B cell (primary cell): ENCODE measurements around the gene FAM120C. TPM values are rescaled to one million over a fixed set of nuclear protein-coding genes. Genes with fewer than 3 reads are reported as not detected.

Experiments used
- ATAC-seq: fragments of 200-7000 bp; cut with Tn5 transposase; one replicate; pipeline ENCODE4 v1.10.0; 2021; ENCODE audit warnings: low read depth, mild to moderate bottlenecking, moderate number of reproducible peaks, moderate library complexity
- CTCF ChIA-PET: fragments of 350-600 bp; sonication (Branson Sonifier 250); formaldehyde crosslinking; loops from one replicate; lab custom pipeline; 2021; ENCODE audit warnings: antibody characterized with exemption, inconsistent platforms; lab: Charles Lee
- POLR2A ChIA-PET: fragments of 350-600 bp; sonication (Branson Sonifier 250); formaldehyde crosslinking; loops from one replicate; lab custom pipeline; 2021; ENCODE audit warnings: antibody characterized with exemption; lab: Charles Lee
- DNase-seq: peaks from one replicate; pipeline ENCODE4 v3.0.0; 2013
- H2AFZ ChIP-seq: 2 replicates; pipeline ENCODE4 v1.6.1; 2012; ENCODE audit warnings: mild to moderate bottlenecking, low read depth, low read length; ENCODE audit not compliant: insufficient read depth, poor library complexity, severe bottlenecking
- H3K27ac ChIP-seq, 2 donors: 1 replicate in 1 of 2; 2 replicates in 1 of 2; pipeline ENCODE4 v1.5.1; 2012 to 2013; ENCODE audit warnings: low read length in 2 of 2, mild to moderate bottlenecking in 2 of 2, moderate library complexity in 1 of 2
- H3K27me3 ChIP-seq, 4 experiments: fragments of 200-600 bp in 1 of 4; sonication (generic) in 1 of 4; replicated peaks in 1 of 4; 1 replicate in 2 of 4; 2 replicates in 2 of 4; pipeline versions ENCODE4 v1.6.1 to v1.7.0; 2013 to 2016; ENCODE audit warnings: low read length in 3 of 4, mild to moderate bottlenecking in 2 of 4, mixed read lengths in 1 of 4, moderate library complexity in 1 of 4; ENCODE audit not compliant: insufficient read depth in 4 of 4, control insufficient read depth in 3 of 4; ENCODE audit errors: control extremely low read depth in 1 of 4
- H3K36me3 ChIP-seq, 2 experiments: replicated peaks in 1 of 2; 1 replicate in 1 of 2; 2 replicates in 1 of 2; pipeline versions ENCODE4 v1.6.1 to v1.7.1; 2013; ENCODE audit warnings: low read length in 1 of 2; ENCODE audit not compliant: insufficient read depth in 2 of 2, control insufficient read depth in 1 of 2; ENCODE audit errors: control extremely low read depth in 1 of 2, extremely low read depth in 1 of 2
- H3K4me1 ChIP-seq, 2 donors: fragments of 200-600 bp in 1 of 2; sonication (generic) in 1 of 2; 1 replicate in 1 of 2; 2 replicates in 1 of 2; pipeline versions ENCODE4 v1.5.1 to v1.6.1; 2013 to 2017; ENCODE audit warnings: low read length in 2 of 2; ENCODE audit not compliant: control insufficient read depth in 2 of 2, insufficient read depth in 2 of 2
- H3K4me2 ChIP-seq: replicated peaks from 2 replicates; pipeline ENCODE3; 2012; ENCODE audit warnings: mild to moderate bottlenecking, low read depth, low read length; ENCODE audit not compliant: poor library complexity, severe bottlenecking
- H3K4me3 ChIP-seq, 5 experiments: fragments of 200-600 bp in 1 of 5; sonication (generic) in 1 of 5; 1 replicate in 3 of 5; 2 replicates in 2 of 5; pipeline versions ENCODE4 v1.5.1 to v1.7.0; 2011 to 2016; ENCODE audit warnings: low read length in 4 of 5, mild to moderate bottlenecking in 4 of 5, low read depth in 2 of 5, control low read depth in 1 of 5, moderate library complexity in 1 of 5; ENCODE audit not compliant: insufficient read depth in 1 of 5; ENCODE audit errors: control extremely low read depth in 1 of 5, extremely low read depth in 1 of 5
- H3K79me2 ChIP-seq: fragments of 200-600 bp; sonication (generic); one replicate; pipeline ENCODE4 v1.6.0; 2016; ENCODE audit warnings: low read length; ENCODE audit not compliant: control insufficient read depth, insufficient read depth
- H3K9ac ChIP-seq: fragments of 200-600 bp; sonication (generic); 2 replicates; pipeline ENCODE4 v1.6.1; 2017; ENCODE audit warnings: mild to moderate bottlenecking, low read length, moderate library complexity
- H3K9me3 ChIP-seq, 3 donors: one replicate each; pipeline versions ENCODE4 v1.6.1 to v1.7.1; 2013; ENCODE audit warnings: low read length in 2 of 3; ENCODE audit not compliant: control insufficient read depth in 2 of 3, insufficient read depth in 1 of 3; ENCODE audit errors: control extremely low read depth in 1 of 3
- H4K20me1 ChIP-seq: 2 replicates; pipeline ENCODE4 v1.6.0; 2012; ENCODE audit warnings: mild to moderate bottlenecking, low read length; ENCODE audit not compliant: insufficient read depth, control insufficient read depth, poor library complexity, severe bottlenecking
- H3K27ac Mint-ChIP-seq: one replicate; pipeline ENCODE4 v1.8.0; 2021; ENCODE audit warnings: mixed read lengths
- H3K27me3 Mint-ChIP-seq: one replicate; pipeline ENCODE4 v1.8.0; 2021; ENCODE audit warnings: mixed read lengths
- H3K4me1 Mint-ChIP-seq: one replicate; pipeline ENCODE4 v1.8.0; 2021; ENCODE audit warnings: mixed read lengths
- H3K4me3 Mint-ChIP-seq: one replicate; pipeline ENCODE4 v1.8.0; 2021; ENCODE audit warnings: mixed read lengths
- H3K9me3 Mint-ChIP-seq: one replicate; pipeline ENCODE4 v1.8.0; 2022; ENCODE audit warnings: mixed read lengths; ENCODE audit not compliant: insufficient read depth
- CTCF ChIP-seq: fragments of 200-600 bp; IDR thresholded peaks from one replicate; pipeline ENCODE4 v1.8.0; 2022; ENCODE audit warnings: antibody characterized with exemption, mild to moderate bottlenecking
- EZH2 ChIP-seq: IDR thresholded peaks from 2 replicates; pipeline ENCODE4 v1.6.1; 2012; ENCODE audit warnings: borderline replicate concordance, low read depth, mild to moderate bottlenecking, moderate library complexity, low read length; ENCODE audit not compliant: insufficient read depth, poor library complexity, severe bottlenecking
- WGBS: methylation state at CpG from one replicate; pipeline ENCODE4 v1.1.5; 2013; ENCODE audit warnings: missing lambda C conversion rate; ENCODE audit not compliant: insufficient coverage; 5-methylcytosine and 5-hydroxymethylcytosine counted together
- intact Hi-C: fragments of 100-400 bp; cut with micrococcal nuclease; formaldehyde crosslinking; loops from one replicate; pipeline ENCODE4 v1.10.0; 2022
- polyA plus RNA-seq: library from polyadenylated mRNA; depleted of rRNA; stranded (reverse); fragments of >200 nt; gene quantifications from 2 replicates; pipeline ENCODE4 v1.2.3, GENCODE V29; 2012
- small RNA-seq: library from RNA; depleted of rRNA; stranded (forward); fragments of <200 nt; gene quantifications from one replicate; pipeline ENCODE3, GENCODE V24; 2012; ENCODE audit warnings: low replicate concordance, low read depth; ENCODE audit not compliant: insufficient read length
- total RNA-seq, 2 donors: library from RNA; stranded (reverse); fragments of 120-200 nt in 1 of 2; gene quantifications; 1 replicate in 1 of 2; 2 replicates in 1 of 2; pipeline versions ENCODE4 v1.2.3 to v1.2.4, GENCODE V29; 2013 to 2022

FAM120C gene
- total and polyA plus RNA-seq, 2 donors (not counting 1 experiment from before 2014, with no cell fraction given), result 7.7 to 23.3 TPM

GRCh38 chrX:54029529-54030143 is 153.4 kb downstream of the FAM120C start:
- ATAC-seq (no peak), DNase-seq (no peak)
- Mint-ChIP-seq H3K4me1 (no peaks in the 10 kb centered on the region), H3K27ac (no peak overlapping the region), H3K9me3 (no peaks in the 10 kb centered on the region), H3K27me3 (no peaks in the 10 kb centered on the region), H3K4me3 (no peak overlapping the region)
- Histone ChIP-seq H3K4me1 (no peaks in the 10 kb centered on the region), H3K27me3 (no peaks in the 10 kb centered on the region), H3K4me3 (no peak overlapping the region), H3K36me3 (peaks cover 0 to 57% of the 10 kb centered on the region in 2 experiments), H3K9ac (no peak overlapping the region), H4K20me1 (peaks cover 17% of the 10 kb centered on the region), H3K4me2 (no peak overlapping the region), H3K27ac (no peak overlapping the region), H2AFZ (no peak overlapping the region), H3K79me2 (peaks cover 47% of the 10 kb centered on the region), H3K9me3 (no peaks in the 10 kb centered on the region)
- CTCF ChIA-PET, result no interaction called here
- TF ChIP-seq EZH2, result no peak
- TF ChIP-seq CTCF, result no peak
- POLR2A ChIA-PET, result no interaction called here
- intact Hi-C loops, result no loop called here
- 100% methylated on average over 5 of the region's 10 CpGs for WGBS

- WGBS, result no CpG with 5 or more reads among the region's 5 CpGs
- peaks cover 7% of the 10 kb centered on the region for H3K79me2 ChIP-seq
- Mint-ChIP-seq H3K4me1 (no peaks in the 10 kb centered on the region), H3K27ac (no peak overlapping the region), H3K4me3 (no peak overlapping the region), H3K27me3 (no peaks in the 10 kb centered on the region), H3K9me3 (no peaks in the 10 kb centered on the region)
- no peak overlapping the region for H3K4me3 ChIP-seq
- no peak overlapping the region for H2AFZ ChIP-seq
- H3K4me1 ChIP-seq, result no peaks in the 10 kb centered on the region
- intact Hi-C loops, result no loop called here
- H3K9me3 ChIP-seq, result no peaks in the 10 kb centered on the region
- peaks cover 1% of the 10 kb centered on the region for H4K20me1 ChIP-seq
- ChIA-PET CTCF (no interaction called here), POLR2A (no interaction called here)
- no peaks in the 10 kb centered on the region for H3K27me3 ChIP-seq
- peaks cover 0 to 40% of the 10 kb centered on the region in 2 experiments for H3K36me3 ChIP-seq
- no peak overlapping the region for H3K27ac ChIP-seq
- H3K4me2 ChIP-seq, result no peak overlapping the region
- TF ChIP-seq EZH2, result no peak
- TF ChIP-seq CTCF, result no peak
- DNase-seq (no peak), ATAC-seq (no peak)
- no peak overlapping the region for H3K9ac ChIP-seq
Measured at GRCh38 chrX:54024350-54024749, 158.7 kb downstream of the FAM120C start.

Small RNAs within 50 kb of the gene (small RNA-seq; reads per million reads assigned to genes)
- not detected for gene AL589872.1

Other genes with a start within 250 kb of the FAM120C start
- gene PHF8, start 138.8 kb downstream of the FAM120C start, total RNA-seq, result 73.2 and 79.3 TPM in 2 replicates
- gene PHF8, start 138.8 kb downstream of the FAM120C start, polyA plus RNA-seq, result 21.4 and 29.5 TPM in 2 replicates
- gene WNK3, start 174.8 kb upstream of the FAM120C start, total RNA-seq, result 1.2 and 1.8 TPM in 2 replicates
- 0.07 and 0.12 TPM in 2 replicates for gene WNK3, start 174.8 kb upstream of the FAM120C start, polyA plus RNA-seq